Tongue (tissue), 2 donors: ENCODE measurements around the gene ITGAX. TPM values are rescaled to one million over a fixed set of nuclear protein-coding genes. Genes with fewer than 3 reads are reported as not detected.
A peak's percentile ranks its signal among the peaks of the same experiment; 100 is the strongest.
"Not testable (repeated sequence)": the region's sequence is repeated elsewhere in the genome, so short reads cannot be mapped to it uniquely, and the experiment has no call there.

Experiments used
- DNase-seq: peaks from one replicate; pipeline ENCODE4 v3.0.0-alpha.2; 2015
- total RNA-seq: library from RNA; depleted of rRNA; stranded (reverse); fragments of >200 nt; gene quantifications from one replicate; pipeline ENCODE4 v1.2.3, GENCODE V29; 2014

ITGAX gene
- 2.7 TPM for total RNA-seq

DNA sequence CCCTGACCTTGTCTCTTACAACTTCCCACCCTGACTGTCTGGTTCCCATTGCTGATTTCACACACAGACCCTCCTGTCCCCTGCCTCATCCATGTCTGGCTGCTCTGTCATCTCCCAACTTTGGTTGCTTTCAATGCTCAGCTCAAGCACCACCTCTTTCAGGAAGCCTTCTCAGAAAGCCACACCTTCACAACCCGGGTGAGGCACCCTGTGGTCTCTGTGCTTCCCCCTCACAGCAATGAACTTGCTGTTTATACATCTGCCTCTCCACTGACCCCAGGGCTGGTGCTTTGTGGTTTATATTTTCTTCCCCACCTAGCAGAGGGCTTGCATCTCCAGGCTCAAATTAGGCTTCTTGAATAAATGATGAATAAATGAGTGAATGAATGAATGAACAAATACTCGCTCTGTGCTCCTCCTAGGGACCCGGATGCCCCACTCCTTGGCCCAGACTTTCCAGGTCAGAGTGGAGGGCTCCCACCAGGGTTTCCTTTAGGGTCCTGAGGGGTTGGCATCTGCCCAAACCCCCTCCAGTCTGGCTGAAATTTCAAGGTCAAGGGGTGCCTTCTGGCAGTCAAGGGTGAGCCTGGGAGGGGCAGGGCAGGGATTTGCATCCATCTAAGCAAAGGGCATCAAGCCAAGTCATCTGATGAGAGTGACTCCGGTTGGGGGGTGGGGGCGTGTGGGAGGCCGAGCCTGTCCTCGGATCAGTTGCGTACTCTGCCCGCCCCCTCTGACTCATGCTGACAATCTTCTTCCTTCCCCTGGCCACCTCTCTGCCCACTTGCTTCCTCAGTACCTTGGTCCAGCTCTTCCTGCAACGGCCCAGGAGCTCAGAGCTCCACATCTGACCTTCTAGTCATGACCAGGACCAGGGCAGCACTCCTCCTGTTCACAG is at the start of gene ITGAX:
ITGAX (plus strand) TSS at position 783 of the 898 bp plus-strand sequence; CDS start at position 862, 79 bp downstream.
- no peak for DNase-seq

- DNase-seq = no peak
Observed at GRCh38 chr16:31305219-31305618, 49.8 kb upstream of the ITGAX start.

DNA sequence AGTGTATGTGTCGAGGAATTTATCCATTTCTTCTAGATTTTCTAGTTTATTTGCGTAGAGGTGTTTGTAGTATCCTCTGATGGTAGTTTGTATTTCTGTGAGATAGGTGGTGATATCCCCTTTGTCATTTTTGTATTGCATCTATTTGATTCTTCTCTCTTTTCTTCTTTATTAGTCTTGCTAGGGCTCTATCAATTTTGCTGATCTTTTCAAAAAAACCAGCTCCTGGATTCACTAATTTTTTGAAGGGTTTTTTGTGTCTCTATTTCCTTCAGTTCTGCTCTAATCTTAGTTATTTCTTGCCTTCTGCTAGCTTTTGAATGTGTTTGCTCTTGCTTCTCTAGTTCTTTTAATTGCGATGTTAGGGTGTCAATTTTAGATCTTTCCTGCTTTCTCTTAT is 46.6 kb upstream of the ITGAX start:
- DNase-seq = not testable (repeated sequence)

DNA sequence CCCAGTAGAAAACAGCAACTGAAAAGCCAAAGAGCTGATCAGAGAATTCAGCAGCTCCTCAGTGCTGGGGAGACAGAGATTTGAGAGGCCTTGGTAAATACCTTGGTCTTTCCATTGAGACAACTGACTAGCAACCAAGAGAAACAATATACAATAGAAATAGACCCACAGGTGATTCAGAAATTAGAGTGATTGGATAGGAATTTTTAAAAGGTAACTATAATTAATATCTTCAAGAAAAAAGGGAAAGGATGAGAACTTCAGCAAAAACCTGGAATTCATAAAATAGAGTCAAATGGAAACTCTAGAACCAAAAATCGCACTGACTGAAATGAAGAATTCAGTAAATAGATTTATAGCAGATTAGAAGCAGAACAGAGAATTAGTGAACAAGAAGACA is 32.5 kb upstream of the ITGAX start:
- no peak for DNase-seq

DNA sequence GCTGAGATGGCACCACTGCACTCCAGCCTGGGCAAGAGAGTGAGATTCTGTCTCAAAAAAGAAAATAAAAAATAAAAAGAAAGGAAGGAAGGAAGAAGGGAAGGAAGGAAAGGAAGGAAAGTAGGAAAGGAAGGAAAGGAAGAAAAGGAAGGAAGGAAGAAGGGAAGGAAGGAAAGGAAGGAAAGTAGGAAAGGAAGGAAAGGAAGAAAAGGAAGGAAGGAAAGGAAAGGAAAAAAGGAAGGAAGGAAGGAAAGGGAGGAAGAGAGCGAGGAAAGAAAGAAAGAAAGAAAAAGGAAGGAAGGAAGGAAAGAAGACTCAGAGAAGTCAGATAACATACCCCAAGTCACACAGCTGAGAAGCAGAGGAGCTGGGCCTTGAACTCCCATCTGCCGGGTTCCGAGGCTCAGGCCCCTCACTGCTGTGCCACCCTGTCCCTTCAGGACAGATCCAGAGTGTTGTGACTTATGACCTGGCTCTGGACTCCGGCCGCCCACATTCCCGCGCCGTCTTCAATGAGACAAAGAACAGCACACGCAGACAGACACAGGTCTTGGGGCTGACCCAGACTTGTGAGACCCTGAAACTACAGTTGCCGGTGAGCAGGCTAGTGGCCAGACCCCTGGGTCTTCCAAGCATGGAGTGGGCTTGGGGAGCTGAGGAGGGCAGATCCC is 30.9 kb upstream of the ITGAX start:
- DNase-seq = no peak

DNA sequence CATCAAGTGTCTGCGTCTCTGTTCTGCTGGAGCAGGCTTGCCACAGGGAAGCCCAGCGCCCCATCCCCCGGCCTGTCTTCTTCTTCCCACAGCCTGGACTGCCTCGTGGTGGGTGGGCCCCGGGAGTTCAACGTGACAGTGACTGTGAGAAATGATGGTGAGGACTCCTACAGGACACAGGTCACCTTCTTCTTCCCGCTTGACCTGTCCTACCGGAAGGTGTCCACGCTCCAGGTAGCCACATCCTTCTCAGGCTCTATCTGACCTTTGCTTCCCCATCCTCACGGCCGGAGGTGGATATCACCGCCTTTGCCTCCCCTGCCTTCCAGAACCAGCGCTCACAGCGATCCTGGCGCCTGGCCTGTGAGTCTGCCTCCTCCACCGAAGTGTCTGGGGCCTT is 29.8 kb upstream of the ITGAX start:
- DNase-seq = no peak

DNA sequence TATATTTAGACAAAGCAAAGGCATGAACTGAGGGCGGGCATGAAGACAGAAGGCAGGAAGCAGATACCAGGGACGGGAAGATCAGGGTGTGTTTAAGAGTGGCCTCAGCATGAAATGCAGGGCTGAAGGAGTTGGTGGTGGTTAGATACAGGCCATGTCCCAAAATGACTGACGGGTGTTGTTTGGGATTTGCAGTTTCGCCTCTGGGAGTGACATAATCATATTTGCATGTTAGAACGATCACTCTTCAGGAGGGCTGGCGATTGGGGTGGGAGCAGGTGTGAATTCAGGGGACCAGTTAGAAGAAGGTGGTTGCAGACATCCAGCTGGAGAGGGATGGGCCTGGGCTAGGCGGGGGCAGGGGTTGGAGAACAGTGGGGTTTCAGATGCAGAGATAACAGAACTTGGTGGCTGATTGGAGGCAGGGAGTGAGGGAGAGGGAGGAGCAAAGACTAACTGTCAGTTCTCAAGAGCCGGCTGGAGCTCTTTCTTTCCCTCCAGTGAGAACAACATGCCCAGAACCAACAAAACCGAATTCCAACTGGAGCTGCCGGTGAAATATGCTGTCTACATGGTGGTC is 27.2 kb upstream of the ITGAX start:
- no peak for DNase-seq

DNA sequence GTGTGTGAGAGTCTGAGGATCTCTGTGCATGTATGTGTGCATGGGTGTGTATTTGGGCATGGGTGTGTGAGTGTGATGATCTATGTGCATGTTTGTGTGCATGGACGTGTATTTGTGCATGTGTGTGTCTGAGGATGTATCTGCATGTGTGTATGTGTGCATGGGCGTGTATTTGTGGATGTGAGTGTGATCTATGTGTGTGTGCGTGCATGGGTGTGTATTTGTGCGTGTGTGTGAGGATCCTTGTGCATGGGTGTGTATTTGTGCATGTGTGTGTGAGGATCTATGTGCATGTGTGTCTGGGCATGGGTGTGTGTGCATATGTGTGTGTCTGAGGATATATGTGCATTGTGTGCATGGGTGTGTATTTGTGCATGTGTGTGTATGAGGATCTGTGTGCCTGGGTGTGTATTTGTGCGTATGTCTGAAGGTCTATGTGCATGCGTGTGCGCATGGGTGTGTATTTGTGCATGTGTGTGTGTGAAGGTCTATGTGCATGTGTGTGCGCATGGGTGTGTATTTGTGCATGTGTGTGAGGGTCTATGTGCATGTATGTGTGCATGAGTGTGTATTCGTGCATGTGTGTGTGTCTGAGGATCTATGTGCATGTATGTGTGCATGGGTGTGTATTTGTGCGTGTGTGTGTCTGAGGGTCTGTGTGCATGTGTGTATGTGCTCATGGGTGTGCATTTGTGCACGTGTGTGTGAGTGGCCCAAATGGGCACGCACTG is 26.5 kb upstream of the ITGAX start:
- DNase-seq = no peak

- no peak for DNase-seq
Observed at GRCh38 chr16:31329671-31330552, 25.1 kb upstream of the ITGAX start.

DNA sequence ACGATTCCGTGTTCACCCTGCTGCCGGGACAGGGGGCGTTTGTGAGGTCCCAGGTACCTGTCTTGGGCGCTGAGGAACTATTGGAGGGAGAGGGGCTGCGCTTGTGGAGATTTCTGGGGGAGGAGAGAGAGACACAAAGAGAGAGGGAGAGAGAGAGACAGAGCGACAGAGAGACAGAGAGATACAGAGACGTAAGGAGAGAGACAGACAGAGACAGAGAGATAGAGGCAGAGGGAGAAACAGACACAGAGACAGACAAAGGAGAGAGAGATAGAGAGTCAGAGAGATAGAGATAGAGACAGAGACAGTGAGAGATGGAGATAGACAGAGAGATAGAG is 24.5 kb upstream of the ITGAX start:
- DNase-seq = no peak

- no peak for DNase-seq
Observed at GRCh38 chr16:31331141-31331764, 23.7 kb upstream of the ITGAX start.

- DNase-seq = no peak
Observed at GRCh38 chr16:31331807-31332301, 23.1 kb upstream of the ITGAX start.

DNA sequence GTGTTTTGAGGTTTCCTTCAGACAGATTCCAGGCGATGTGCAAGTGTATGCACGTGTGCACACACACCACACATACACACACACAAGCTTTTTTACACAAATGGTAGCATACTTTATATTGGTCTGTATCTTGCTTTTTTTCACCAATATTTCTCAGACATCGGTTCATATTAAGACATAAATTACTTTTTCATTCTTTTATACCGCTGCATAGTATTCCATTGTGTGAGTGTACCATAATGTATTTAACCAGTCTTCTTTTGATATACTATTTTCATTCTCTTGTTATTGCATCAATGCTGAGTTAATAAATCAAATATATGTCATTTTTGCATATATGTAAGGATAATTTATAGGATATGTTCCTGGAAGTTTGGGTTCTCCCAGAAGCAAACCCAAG is 22.4 kb upstream of the ITGAX start:
- DNase-seq = no peak

DNA sequence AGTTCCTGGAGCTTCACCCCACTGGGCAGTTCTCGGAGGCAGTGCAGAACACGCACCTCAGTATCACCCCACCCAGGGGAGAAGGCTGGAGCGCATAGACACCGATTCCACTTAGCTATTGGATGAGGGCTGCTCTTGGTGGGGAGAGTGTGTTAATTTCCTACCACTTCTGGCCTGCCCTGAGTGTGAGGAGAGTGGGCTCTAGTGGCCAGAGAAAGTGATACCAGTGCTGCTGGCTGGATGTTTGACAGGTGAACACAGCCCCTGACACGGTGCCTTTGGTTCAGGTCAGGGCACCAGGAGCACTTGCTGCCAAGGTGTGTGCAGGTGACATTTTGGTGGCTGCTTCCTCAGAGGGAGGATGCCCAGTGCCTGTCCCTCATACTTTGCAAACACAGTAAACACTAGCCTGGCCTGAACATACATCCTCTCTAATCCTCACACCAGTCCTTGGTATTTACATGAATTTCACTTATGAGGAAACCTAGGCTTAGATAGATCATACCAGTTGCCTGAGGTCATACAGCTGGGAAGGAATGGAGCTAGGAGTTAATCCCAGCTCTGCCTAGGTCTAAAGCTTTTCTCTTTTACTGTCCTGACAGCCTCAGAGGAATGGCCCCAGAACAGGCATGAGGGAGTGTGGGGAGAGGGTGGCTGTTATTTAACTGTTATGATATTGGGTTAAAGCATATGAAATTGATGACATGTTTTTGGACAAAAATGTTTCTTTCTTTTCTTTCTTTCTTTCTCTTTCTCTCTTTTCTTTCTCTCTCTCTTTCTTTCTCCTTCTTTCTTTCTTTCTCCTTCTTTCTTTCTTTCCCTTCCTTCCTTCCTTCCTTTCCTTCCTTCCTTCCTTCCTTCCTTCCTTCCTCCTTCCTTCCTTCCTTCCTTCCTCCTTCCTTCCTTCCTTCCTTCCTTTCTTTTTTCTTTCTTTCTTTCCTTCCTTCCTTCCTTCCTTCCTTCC is 21.0 kb upstream of the ITGAX start:
- DNase-seq = peak; percentile 16

DNA sequence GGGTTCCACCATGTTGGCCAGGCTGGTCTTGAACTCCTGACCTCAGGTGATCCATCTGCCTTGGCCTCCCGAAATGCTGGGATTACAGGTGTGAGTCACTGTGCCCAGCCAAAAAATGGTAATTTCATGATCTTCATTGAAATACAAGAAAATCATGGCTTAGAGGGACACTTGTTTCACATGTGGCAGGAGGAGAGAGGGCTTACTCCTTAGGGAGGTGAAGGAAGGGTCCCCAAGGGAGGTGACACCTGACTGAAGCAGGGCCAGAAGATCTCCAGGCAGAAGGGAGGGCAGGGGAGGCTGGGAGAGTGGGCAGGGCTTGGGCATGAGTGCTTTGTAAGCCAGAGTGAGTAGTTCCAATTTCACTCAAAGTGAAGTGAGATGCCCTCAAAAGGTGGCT is 20.0 kb upstream of the ITGAX start:
- no peak for DNase-seq

DNA sequence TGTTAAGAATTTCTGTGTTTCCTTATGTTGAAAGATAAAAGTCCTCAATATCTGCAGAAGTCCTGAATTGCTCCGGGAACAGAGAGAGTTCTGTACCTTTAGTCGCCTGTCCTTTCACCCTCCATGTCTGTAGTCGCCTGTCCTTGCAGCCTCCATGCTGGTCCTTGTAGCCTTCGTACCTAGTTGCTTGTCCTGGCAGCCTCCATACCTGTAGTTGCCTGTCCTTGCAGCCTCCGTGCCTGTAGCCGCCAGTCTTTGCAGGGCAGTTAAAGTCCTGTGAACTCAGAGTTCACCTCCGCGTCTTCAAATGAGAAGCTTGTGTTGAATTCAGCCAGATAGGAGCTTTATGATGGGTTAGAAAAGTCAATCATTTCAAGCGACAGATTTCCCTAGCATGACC is 19.5 kb upstream of the ITGAX start:
- DNase-seq = no peak

DNA sequence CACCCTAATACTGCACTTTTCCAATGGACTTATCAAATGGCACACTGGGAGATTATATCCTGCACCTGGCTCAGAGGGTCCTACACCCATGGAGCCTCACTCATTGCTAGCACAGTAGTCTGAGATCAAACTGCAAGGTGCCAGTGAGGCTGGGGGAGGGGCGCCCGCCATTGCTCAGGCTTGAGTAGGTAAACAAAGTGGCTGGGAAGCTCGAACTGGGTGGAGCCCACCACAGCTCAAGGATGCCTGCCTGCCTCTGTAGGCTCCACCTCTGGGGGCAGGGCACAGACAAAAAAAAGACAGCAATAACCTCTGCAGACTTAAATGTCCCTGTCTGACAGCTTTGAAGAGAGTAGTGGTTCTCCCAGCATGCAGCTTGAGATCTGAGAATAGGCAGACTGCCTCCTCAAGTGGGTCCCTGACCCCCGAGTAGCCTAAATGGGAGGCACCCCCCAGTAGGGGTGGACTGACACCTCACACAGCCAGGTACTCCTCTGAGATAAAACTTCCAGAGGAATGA is 16.8 kb upstream of the ITGAX start:
- DNase-seq = not testable (repeated sequence)

GRCh38 chr16:31344712-31345111 is 10.3 kb upstream of the ITGAX start:
- DNase-seq = no peak

GRCh38 chr16:31347445-31347844 is 7.5 kb upstream of the ITGAX start:
- no peak for DNase-seq

- no peak for DNase-seq
Observed at GRCh38 chr16:31348579-31348978, 6.4 kb upstream of the ITGAX start.
